Stimulated activated effector memory CD8-positive, alpha-beta T cell treated with anti-CD3 and anti-CD28 coated beads, Interleukin-12 subunit alpha, Interleukin-12 subunit beta, amount 100 ng/mL, for 72 hours (primary cell): ENCODE data around the gene ELAPOR1.
"Not testable (repeated sequence)": the region's sequence is repeated elsewhere in the genome, so short reads cannot be mapped to it uniquely, and the experiment has no call there.

Experiments
- ATAC-seq: fragments of 150-1000 bp; cut with Tn5 transposase; 2 replicates; pipeline ENCODE4 v1.10.0; 2021
- DNase-seq, 2 donors: peaks; one replicate each; pipeline ENCODE4 v3.0.0; 2021 to 2022; ENCODE audit warnings: low spot score in 2 of 2
- H3K27ac Mint-ChIP-seq: one replicate; pipeline ENCODE4 v1.8.0; 2022; ENCODE audit warnings: mild to moderate bottlenecking, mixed read lengths
- H3K36me3 Mint-ChIP-seq: one replicate; pipeline ENCODE4 v1.8.0; 2022; ENCODE audit warnings: mild to moderate bottlenecking, mixed read lengths
- H3K4me1 Mint-ChIP-seq: one replicate; pipeline ENCODE4 v1.8.0; 2022; ENCODE audit warnings: mixed read lengths
- H3K4me3 Mint-ChIP-seq: one replicate; pipeline ENCODE4 v1.8.0; 2022; ENCODE audit warnings: mild to moderate bottlenecking, mixed read lengths
- H3K9me3 Mint-ChIP-seq: one replicate; pipeline ENCODE4 v1.8.0; 2022; ENCODE audit warnings: mixed read lengths

ELAPOR1 gene

DNA sequence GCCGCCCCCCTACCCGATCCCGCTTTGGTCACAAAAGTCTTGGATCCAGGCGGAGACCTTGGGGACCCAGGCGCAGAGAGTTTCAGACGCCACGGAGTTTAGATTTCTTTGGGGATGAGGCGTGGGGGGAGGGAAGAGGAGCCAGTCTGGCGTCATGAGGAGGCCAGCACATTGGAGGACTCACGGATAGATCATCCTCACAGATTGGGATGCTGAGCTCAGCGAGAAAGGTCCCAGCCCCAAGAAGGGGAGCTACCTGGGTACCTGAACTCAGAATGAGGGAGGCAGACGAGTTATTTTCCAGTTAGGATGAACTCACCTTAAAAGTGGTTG lies 393 bp downstream of the ELAPOR1 start:
- Mint-ChIP-seq H3K4me3 (peak overlapping the region; percentile 87), H3K4me1 (peaks cover 32% of the 10 kb centered on the region), H3K27ac (no peak overlapping the region), H3K36me3 (peaks cover 13% of the 10 kb centered on the region), H3K9me3 (no peaks in the 10 kb centered on the region)
- no peak for DNase-seq
- ATAC-seq, result no peak

DNA sequence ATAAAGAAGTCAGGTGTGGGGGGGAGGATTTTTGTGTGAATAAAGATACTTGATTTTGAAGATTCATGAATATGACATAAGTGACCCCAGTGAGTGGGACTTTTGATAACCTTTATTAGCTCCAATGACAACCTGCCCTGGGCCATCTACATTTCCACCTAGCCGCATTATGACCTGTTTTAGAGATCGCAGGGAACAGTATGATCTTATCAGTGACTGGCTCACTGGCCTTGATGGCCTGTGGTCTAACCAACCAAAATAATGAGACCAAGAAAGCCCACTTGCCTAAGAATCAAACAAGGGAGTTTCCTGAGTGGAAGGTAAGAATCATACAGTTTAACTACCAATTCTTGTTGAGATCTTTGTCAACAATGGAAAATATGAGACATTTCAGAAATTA lies 1.8 kb downstream of the ELAPOR1 start:
- Mint-ChIP-seq H3K4me1 (peaks cover 32% of the 10 kb centered on the region), H3K4me3 (no peak overlapping the region), H3K9me3 (no peaks in the 10 kb centered on the region), H3K36me3 (peaks cover 13% of the 10 kb centered on the region), H3K27ac (peak overlapping the region; percentile 74)
- no peak for DNase-seq
- peak; percentile 59 for ATAC-seq

DNA sequence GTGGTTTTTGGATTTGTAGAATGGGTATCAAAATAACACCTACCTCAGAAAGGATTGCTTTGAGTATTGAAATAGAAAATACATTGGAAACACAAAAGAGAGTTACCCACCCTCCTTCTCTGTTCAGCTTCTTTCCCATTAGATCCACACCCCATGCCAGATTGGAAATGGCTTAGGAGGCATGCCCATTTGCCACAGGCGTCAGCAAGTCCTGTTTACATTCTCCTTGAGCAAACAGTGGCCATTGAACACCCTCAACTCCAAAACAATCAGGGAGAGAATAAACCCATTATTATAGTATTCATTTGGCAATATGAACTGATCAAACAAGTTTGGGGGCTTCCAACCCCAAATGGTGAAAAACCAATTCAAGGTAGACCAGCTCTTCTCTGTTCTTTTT lies 2.4 kb downstream of the ELAPOR1 start:
- DNase-seq (no peak), ATAC-seq (no peak)
- Mint-ChIP-seq H3K4me3 (no peak overlapping the region), H3K27ac (peak overlapping the region; percentile 74), H3K4me1 (peaks cover 32% of the 10 kb centered on the region), H3K36me3 (peaks cover 13% of the 10 kb centered on the region), H3K9me3 (no peaks in the 10 kb centered on the region)

DNA sequence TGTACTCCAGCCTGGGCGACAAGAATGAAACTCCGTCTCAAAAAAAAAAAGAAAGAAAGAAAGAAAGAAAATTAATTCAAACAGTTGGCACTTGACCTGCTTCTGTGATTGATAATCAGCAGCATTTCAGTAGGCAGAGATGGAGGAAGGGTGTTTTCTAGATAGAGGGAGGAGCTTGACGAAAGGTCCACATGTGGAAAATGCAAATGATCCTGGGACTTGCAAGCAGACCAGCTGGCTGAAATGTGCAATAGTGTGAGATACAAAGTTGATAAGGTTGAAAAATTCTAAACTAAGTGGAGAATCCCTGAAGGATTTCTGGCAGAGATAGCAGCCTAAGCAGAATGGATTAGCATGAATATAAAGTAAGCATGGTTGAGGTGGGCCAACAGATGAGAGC lies 4.2 kb downstream of the ELAPOR1 start:
- Mint-ChIP-seq H3K4me1 (peaks cover 25% of the 10 kb centered on the region), H3K27ac (no peak overlapping the region), H3K36me3 (peaks cover 8% of the 10 kb centered on the region), H3K4me3 (no peak overlapping the region), H3K9me3 (no peaks in the 10 kb centered on the region)
- DNase-seq, result no peak
- ATAC-seq, result no peak

DNA sequence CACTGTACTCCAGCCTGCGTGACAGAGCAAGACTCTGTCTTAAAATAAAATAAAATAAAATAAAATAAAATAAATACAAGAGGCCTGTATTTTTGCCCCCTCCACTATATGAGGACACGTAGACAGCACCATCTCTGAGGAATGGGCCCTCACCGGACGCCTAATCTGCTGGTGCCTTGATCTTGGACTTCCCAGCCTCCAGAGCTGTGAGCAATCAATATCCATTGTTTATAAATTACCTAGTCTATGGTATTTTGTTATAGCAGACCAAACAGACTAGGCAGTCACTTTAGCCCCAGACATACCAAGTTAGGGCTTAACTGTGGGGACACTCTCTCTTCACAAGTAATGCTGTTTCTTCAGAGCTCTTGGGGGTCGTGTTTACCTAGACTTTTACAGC lies 6.4 kb downstream of the ELAPOR1 start:
- Mint-ChIP-seq H3K36me3 (peaks cover 7% of the 10 kb centered on the region), H3K4me3 (no peak overlapping the region), H3K9me3 (no peaks in the 10 kb centered on the region), H3K4me1 (peaks cover 8% of the 10 kb centered on the region), H3K27ac (no peak overlapping the region)
- ATAC-seq, result no peak
- no peak for DNase-seq

DNA sequence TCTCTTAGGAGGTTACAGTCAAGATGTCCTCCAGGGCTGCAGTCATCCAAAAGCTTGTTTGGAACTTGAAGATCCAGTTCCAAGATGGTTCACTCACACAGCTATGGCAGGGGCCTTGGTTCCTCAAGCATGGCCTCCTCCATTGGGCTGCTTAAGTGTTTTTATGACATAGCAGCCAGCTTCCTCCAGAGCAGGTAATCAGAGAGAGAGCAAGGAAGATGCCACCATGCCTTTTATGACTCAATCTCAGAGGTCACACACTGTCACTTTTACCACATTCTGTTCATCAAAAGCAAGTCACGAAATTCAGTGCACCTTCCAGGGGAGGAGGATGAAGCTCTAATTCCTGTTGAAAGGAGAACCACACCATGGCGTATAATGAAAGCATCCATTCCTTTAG lies 17.1 kb downstream of the ELAPOR1 start:
- no peaks in the 10 kb centered on the region for H3K36me3 Mint-ChIP-seq
- no peak for DNase-seq
- ATAC-seq, result peak; percentile 63
- no peak overlapping the region for H3K27ac Mint-ChIP-seq
- H3K9me3 Mint-ChIP-seq, result no peaks in the 10 kb centered on the region
- H3K4me1 Mint-ChIP-seq, result no peaks in the 10 kb centered on the region
- no peak overlapping the region for H3K4me3 Mint-ChIP-seq

DNA sequence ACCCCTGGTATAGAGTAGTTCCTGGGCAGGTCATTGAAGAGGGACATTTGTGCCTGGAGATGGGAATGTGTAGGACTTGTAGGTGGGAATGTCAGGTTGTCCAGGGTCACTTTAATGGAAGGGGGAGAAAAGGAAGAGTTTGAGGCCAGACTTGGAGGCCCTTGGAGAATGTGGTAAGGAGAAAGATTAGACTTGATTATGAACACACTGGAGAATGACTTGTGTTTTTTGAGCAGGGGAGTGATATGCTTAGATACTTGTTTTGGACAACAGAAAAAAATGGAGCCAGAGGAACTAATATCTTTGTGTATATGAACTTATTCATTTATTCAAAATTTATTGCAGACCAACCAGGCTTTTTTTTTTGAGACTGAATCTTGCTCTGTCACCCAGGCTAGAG lies 17.9 kb downstream of the ELAPOR1 start:
- H3K4me1 Mint-ChIP-seq, result no peaks in the 10 kb centered on the region
- H3K36me3 Mint-ChIP-seq, result no peaks in the 10 kb centered on the region
- H3K9me3 Mint-ChIP-seq, result no peaks in the 10 kb centered on the region
- H3K4me3 Mint-ChIP-seq, result no peak overlapping the region
- no peak overlapping the region for H3K27ac Mint-ChIP-seq
- ATAC-seq (no peak), DNase-seq (no peak)

DNA sequence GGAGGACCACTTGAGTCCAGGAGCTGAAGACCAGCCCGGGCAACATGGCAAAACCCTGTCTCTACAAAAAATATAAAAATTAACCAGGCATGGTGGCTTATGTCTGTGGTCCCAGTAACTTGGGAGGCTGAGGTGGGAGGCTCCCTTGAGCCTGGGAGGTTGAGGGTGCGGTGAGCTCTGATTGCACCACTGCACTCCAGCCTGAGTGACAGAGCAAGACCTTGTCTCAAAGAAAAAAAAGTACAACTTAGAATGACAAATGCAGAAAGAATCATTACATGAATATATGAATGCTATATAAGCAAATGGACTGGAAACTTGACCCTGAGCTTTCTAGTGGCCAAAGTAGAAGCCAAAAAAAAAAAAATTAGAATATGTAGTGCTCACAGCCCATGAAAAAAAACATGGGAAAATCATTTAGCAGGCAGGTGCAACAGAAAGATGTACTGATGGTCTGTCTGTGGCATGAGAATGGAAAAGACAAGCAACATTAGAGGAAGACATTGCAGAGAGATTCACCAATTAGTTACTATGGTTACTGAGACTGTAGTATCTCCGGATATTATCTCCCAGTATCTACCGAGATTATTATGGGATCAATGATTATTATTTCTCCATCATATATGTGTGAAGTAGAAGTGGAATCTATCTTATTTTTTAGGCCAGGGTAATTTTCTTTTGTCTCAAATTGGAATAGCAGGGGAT lies 19.2 kb downstream of the ELAPOR1 start:
- Mint-ChIP-seq H3K4me1 (no peaks in the 10 kb centered on the region), H3K36me3 (no peaks in the 10 kb centered on the region), H3K27ac (no peak overlapping the region), H3K9me3 (no peaks in the 10 kb centered on the region), H3K4me3 (no peak overlapping the region)
- ATAC-seq (no peak), DNase-seq (no peak)

DNA sequence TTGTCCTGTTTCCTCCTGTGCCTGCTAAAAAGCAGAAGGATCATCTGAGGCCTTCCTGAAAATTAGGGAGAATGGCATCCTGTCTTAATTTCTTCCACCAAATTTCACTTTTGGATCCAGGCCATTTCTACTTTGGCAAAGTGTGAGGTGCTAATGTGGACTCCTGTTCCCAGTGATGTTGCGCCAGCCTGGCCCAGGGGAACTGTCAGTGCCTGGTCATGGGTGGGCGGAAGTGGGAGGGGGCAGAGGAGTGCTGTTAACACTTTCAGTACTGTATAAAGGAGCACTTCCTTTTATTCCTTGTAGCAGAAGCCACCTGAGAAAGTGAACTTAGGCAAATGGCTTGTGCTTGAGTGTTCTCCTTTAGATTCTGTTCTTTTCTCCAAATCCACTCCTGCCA lies 19.9 kb downstream of the ELAPOR1 start:
- H3K9me3 Mint-ChIP-seq, result no peaks in the 10 kb centered on the region
- H3K4me1 Mint-ChIP-seq, result no peaks in the 10 kb centered on the region
- H3K27ac Mint-ChIP-seq, result no peak overlapping the region
- DNase-seq (no peak), ATAC-seq (no peak)
- no peak overlapping the region for H3K4me3 Mint-ChIP-seq
- no peaks in the 10 kb centered on the region for H3K36me3 Mint-ChIP-seq

DNA sequence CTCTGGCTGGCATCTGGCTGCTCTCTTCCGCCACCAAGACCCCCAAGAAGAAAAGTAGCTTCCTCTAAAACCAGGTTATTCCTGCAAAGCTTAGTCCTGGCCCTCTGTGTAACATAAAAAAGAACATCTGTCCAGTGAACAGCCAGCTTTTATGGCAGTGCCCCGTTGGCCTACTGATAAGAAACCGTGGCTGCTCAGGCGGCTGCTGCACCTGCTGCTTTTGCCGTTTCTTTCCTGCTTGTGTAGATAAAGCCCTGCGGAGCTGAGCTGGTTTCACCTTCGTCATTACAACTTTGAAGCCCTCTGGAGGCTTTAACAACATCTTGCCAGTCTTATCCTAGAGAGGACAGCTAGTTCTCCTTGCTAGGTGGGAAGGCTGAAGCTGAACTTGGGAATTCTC lies 20.5 kb downstream of the ELAPOR1 start:
- DNase-seq, result no peak
- Mint-ChIP-seq H3K27ac (no peak overlapping the region), H3K36me3 (no peaks in the 10 kb centered on the region), H3K9me3 (no peaks in the 10 kb centered on the region), H3K4me3 (no peak overlapping the region), H3K4me1 (no peaks in the 10 kb centered on the region)
- ATAC-seq, result no peak

DNA sequence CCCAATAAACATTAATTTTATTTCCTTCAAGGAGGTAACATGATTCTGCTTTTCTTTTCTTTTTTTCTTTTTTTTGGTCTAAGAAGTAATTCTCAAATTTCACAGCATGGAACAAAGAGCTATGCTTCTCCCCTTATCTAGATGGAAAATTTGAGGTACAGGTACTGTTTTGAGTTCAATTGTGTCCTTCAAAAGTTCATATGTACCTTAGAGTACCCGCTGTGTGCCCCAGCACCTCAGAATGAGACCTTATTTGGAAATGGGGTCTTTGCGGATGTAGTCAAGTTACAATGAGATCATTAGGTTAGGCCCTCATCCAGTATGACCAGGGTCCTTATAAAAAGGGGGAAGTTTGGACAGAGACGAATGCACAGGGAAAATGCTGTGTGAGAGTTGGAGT lies 22.0 kb downstream of the ELAPOR1 start:
- no peak overlapping the region for H3K4me3 Mint-ChIP-seq
- no peaks in the 10 kb centered on the region for H3K36me3 Mint-ChIP-seq
- no peak overlapping the region for H3K27ac Mint-ChIP-seq
- ATAC-seq (no peak), DNase-seq (no peak)
- H3K4me1 Mint-ChIP-seq, result no peaks in the 10 kb centered on the region
- no peaks in the 10 kb centered on the region for H3K9me3 Mint-ChIP-seq

DNA sequence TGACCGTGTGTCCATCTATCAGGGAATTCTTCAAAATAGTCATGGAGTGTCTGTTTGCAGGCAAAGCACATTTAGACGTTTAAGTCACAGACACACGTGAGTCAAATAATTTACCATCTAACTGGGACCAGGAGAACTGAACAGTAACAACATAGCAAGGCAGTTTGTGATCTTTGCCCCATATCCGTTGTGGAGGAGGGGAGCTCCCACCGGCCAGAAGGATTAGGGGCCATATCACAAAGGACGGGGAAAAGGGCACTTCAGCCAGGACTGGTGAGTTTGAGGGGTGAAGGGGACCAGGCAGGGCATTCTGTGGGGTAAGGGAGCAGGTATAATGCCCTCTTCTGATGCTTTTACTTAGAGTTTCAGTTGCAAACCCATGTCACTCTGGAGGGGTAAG lies 22.9 kb downstream of the ELAPOR1 start:
- Mint-ChIP-seq H3K4me1 (no peaks in the 10 kb centered on the region), H3K4me3 (no peak overlapping the region), H3K36me3 (no peaks in the 10 kb centered on the region), H3K27ac (no peak overlapping the region), H3K9me3 (no peaks in the 10 kb centered on the region)
- no peak for ATAC-seq
- no peak for DNase-seq

DNA sequence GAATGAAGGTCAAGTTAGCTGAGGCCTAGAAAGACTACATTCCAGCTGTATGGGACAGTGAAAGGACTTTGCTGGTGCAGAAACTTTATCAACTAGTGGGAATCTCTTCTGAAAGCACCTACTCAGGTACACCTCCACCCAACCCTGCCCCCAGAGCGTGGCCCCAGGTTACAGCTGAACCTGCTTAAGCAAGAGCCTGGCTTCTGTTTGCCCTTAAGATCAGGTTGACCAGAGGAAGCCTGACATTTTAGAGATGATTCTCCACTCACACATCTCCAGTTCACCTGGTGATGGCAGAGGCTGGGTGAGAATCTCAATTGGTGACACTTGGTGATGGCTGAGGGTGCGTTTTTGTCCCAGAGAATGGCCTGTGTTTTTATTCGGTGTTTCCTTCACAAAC lies 24.0 kb downstream of the ELAPOR1 start:
- no peak overlapping the region for H3K27ac Mint-ChIP-seq
- no peak for ATAC-seq

DNA sequence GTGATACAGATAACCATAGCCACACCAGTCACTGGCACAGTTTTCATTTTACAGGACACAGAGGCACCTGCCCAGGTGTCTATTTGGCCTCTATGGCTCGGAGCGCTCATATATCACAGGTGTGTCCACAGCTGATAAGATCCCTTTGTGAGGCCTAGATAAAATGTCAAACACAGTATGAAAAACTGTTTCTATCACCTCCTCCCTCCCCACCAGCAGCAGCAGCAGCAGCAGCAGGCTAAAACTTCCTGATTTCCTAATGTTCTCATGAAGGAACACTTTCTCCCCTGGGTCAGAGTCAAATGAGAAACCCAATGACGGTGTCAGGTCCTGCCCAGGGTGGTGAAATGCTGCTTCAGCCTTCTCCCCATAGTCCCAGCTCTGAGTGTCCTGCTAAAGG lies 24.4 kb downstream of the ELAPOR1 start:
- H3K9me3 Mint-ChIP-seq, result no peaks in the 10 kb centered on the region
- ATAC-seq, result no peak
- H3K27ac Mint-ChIP-seq, result no peak overlapping the region

More for the DNA sequence above, 24.0 kb downstream of the ELAPOR1 start:
- DNase-seq, result no peak
- Mint-ChIP-seq H3K4me3 (no peak overlapping the region), H3K36me3 (no peaks in the 10 kb centered on the region), H3K4me1 (no peaks in the 10 kb centered on the region), H3K9me3 (no peaks in the 10 kb centered on the region)

DNA sequence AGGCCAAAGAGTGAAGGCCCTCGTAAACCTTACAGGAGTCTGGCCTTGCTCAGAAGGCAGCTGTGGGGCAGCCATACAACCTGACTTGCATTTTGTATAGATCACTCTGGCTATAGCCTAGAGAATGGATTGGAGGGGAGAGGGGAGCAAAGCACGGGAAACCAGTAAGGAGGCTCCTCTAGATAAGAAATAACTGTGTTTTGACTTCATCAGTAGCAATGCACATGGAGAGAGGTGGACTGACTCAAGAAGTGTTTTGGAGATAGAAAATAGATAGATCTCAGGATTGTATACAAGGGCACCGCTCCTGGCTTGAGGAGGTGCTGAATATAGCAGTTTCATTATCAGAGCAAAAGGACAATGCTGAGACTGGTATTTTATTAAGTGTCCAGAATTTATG lies 26.5 kb downstream of the ELAPOR1 start:
- Mint-ChIP-seq H3K27ac (no peak overlapping the region), H3K4me3 (no peak overlapping the region), H3K36me3 (no peaks in the 10 kb centered on the region), H3K9me3 (no peaks in the 10 kb centered on the region), H3K4me1 (no peaks in the 10 kb centered on the region)
- ATAC-seq (no peak), DNase-seq (no peak)

More for the DNA sequence above, 24.4 kb downstream of the ELAPOR1 start:
- Mint-ChIP-seq H3K4me1 (no peaks in the 10 kb centered on the region), H3K36me3 (no peaks in the 10 kb centered on the region), H3K4me3 (no peak overlapping the region)
- DNase-seq, result no peak

DNA sequence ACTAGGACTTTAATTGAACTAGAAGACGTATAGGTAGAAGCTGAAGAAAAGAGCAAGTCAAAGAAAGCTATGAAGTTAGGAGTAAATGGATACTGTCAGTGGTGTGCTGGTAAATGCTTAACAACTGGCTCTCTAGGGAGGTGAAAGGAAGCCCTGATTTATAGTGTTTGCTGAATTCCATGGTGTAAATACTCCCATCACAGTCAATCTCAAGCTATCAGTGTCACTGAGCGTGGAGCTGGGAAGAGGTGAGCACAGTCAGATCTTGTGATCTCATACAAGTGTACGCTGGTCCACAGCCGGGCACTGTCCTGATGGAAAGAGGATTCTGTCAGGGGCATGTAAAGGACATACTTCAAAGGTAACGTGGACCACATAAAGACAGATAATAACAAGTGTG lies 28.3 kb downstream of the ELAPOR1 start:
- ATAC-seq (no peak), DNase-seq (no peak)
- Mint-ChIP-seq H3K27ac (no peak overlapping the region), H3K4me1 (no peaks in the 10 kb centered on the region), H3K9me3 (no peaks in the 10 kb centered on the region), H3K4me3 (no peak overlapping the region), H3K36me3 (no peaks in the 10 kb centered on the region)

DNA sequence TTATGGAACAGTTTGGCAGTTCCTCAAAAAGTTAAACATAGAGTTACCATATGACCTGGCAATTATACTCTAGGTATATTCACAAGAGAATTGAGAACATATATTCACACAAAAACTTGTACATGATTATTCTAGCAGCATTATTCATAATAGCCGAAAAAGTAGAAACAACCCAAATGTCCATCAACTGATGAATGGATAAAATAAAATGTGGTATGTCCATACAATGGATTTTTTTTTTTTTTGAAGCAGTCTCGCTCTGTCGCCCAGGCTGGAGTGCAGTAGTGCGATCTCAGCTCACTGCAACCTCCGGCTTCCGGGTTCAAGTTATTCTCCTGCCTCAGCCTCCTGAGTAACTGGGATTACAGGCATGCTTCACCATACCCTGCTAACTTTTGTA lies 28.8 kb downstream of the ELAPOR1 start:
- H3K36me3 Mint-ChIP-seq, ATAC-seq, H3K9me3 Mint-ChIP-seq, H3K27ac Mint-ChIP-seq, H3K4me1 Mint-ChIP-seq, DNase-seq, H3K4me3 Mint-ChIP-seq: not testable (repeated sequence)
